Adrenal gland (tissue), 12 donors: Measurements from ENCODE around the gene SAFB2. TPM values are rescaled to one million over a fixed set of nuclear protein-coding genes. Genes with fewer than 3 reads are reported as not detected.
A peak's percentile ranks its signal among the peaks of the same experiment; 100 is the strongest.

Experiments used
- DNase-seq, 7 donors: peaks; one replicate each; pipeline ENCODE4 v3.0.0-alpha.2; 2019 to 2020
- H3K27ac ChIP-seq, 5 donors: fragments of 200-600 bp; sonication (generic) in 4 of 5; 1 replicate in 3 of 5; 2 replicates in 2 of 5; pipeline versions ENCODE4 v1.5.1 to v1.8.0; 2016 to 2020; ENCODE audit warnings: mild to moderate bottlenecking in 1 of 5
- H3K27me3 ChIP-seq: fragments of 200-600 bp; 2 replicates; pipeline ENCODE4 v1.8.0; 2021
- H3K36me3 ChIP-seq, 2 donors: fragments of 200-600 bp; replicated peaks in 1 of 2; 1 replicate in 1 of 2; 2 replicates in 1 of 2; pipeline versions ENCODE4 v1.5.1 to v1.8.0; 2018 to 2022
- H3K4me1 ChIP-seq, 2 donors: fragments of 200-600 bp; replicated peaks in 1 of 2; 1 replicate in 1 of 2; 2 replicates in 1 of 2; pipeline versions ENCODE4 v1.5.1 to v1.8.0; 2018 to 2021
- H3K4me3 ChIP-seq, 4 donors: fragments of 200-600 bp; sonication (generic) in 3 of 4; one replicate each; pipeline ENCODE4 v1.5.1; 2016 to 2018
- H3K9me3 ChIP-seq, 3 donors: fragments of 200-600 bp; sonication (generic) in 1 of 3; replicated peaks in 1 of 3; 1 replicate in 2 of 3; 2 replicates in 1 of 3; pipeline versions ENCODE4 v1.5.1 to v1.8.0; 2016 to 2021
- CTCF ChIP-seq, 6 experiments: fragments of 450-650 bp in 4 of 6; fragments of 200-600 bp in 2 of 6; sonication (generic) in 1 of 6; IDR thresholded peaks; 1 replicate in 5 of 6; 2 replicates in 1 of 6; pipeline versions ENCODE4 v1.5.1 to v1.8.0; 2016 to 2021; ENCODE audit warnings: antibody characterized with exemption in 6 of 6, mild to moderate bottlenecking in 2 of 6, moderate library complexity in 1 of 6
- POLR2A ChIP-seq, 2 donors: fragments of 450-650 bp; IDR thresholded peaks; one replicate each; pipeline ENCODE4 v1.6.1; 2017; ENCODE audit warnings: antibody characterized with exemption in 2 of 2, mild to moderate bottlenecking in 2 of 2, moderate library complexity in 1 of 2
- WGBS, 4 donors: extraction: QIAGEN DNeasy Blood & Tissue Kit in 2 of 4; methylation state at CpG; one replicate each; pipeline versions ENCODE4 v1.1.5 to v1.1.7; 2013 to 2017; 5-methylcytosine and 5-hydroxymethylcytosine counted together
- intact Hi-C, 2 donors: fragments of 100-400 bp; cut with DNase I; formaldehyde crosslinking; loops; one replicate each; pipeline versions ENCODE4 v1.14.1 to v1.15.0; 2022 to 2023
- polyA plus RNA-seq, 3 donors: library from polyadenylated mRNA; stranded (reverse); fragments of 200-250 nt in 2 of 3; fragments of 350-450 nt in 1 of 3; fragmentation: Illumina TruSeq in 1 of 3; extraction: RNeasy Lipid Tissue Mini Kit (QIAGEN cat#74804) in 1 of 3; gene quantifications; one replicate each; pipeline ENCODE4 v1.2.3, GENCODE V29; 2013 to 2014
- total RNA-seq, 9 donors: library from RNA; depleted of rRNA in 4 of 9; stranded (reverse); fragments of >200 nt in 4 of 9; fragments of 120-200 nt in 1 of 9; fragmentation: NEBNext Ultra II Directional in 1 of 9; extraction: Animal tissue kit (Norgen Biotek cat#: 25700) in 1 of 9; gene quantifications; one replicate each; pipeline versions ENCODE4 v1.1.0 to v1.2.4, GENCODE V29; 2013 to 2023
- donor health status: healthy with polysubstance abuse.
- donor health status: Bipolar disorder and iron deficiency.
- donor health status: DM: yes; HTN: yes; CAD: no.
- donor health status: DM: no; HTN: no; CAD: no.
- donor health status: DM: no; HTN: no; CAD: no.
- donor health status: DM: yes; HTN: yes; CAD: no.

Gene SAFB2
- total and polyA plus RNA-seq, 12 donors: 27.1 to 254 (median 65.2) TPM

- Histone ChIP-seq H3K4me1 (peaks cover 0 to 9% of the 10 kb centered on the region in 2 donors), H3K27me3 (no peaks in the 10 kb centered on the region), H3K36me3 (peaks cover 0 to 73% of the 10 kb centered on the region in 2 donors), H3K9me3 (no peaks in the 10 kb centered on the region), H3K27ac (no peak overlapping the region), H3K4me3 (no peak overlapping the region)
- no peak for DNase-seq
- intact Hi-C loops: loop anchor here in 1 of 2 donors (10.0 kb wide), 1 partner anchor 53 kb away; no protein-coding TSS in a partner anchor
- WGBS, 4 donors: 82 to 92% (median 83%) methylated on average over 14 to 22 of the region's 22 CpGs; no CpG with 5 or more reads in 1 of the 4 donors
- TF ChIP-seq POLR2A (IDR thresholded peaks at IDR 0.05): no peak
- TF ChIP-seq CTCF (IDR thresholded peaks at IDR 0.05): no peak
These were observed 45.2 kb upstream of the SAFB2 start for GRCh38 chr19:5667751-5668271.

GRCh38 chr19:5666921-5667610, 44.5 kb upstream of the SAFB2 start:
- no peak for TF ChIP-seq POLR2A (IDR thresholded peaks at IDR 0.05)
- no peak for TF ChIP-seq CTCF (IDR thresholded peaks at IDR 0.05)
- H3K27me3 ChIP-seq: no peaks in the 10 kb centered on the region
- no peak for DNase-seq
- intact Hi-C loops: loop anchor here in 1 of 2 donors (10.0 kb wide), 1 partner anchor 52 kb away; no protein-coding TSS in a partner anchor
- peak overlapping the region in 1 of 5 donors; percentile 24 for H3K27ac ChIP-seq
- WGBS, 4 donors: 85 to 87% (median 86%) methylated on average over 23 to 26 of the region's 26 CpGs
- peaks cover 0 to 80% of the 10 kb centered on the region in 2 donors for H3K36me3 ChIP-seq
- H3K4me3 ChIP-seq: no peak overlapping the region
- H3K9me3 ChIP-seq: no peaks in the 10 kb centered on the region
- H3K4me1 ChIP-seq: peaks cover 0 to 9% of the 10 kb centered on the region in 2 donors

- peak in 2 of 7 donors; percentile 69 to 77 for DNase-seq
- H3K36me3 ChIP-seq: peaks cover 0 to 92% of the 10 kb centered on the region in 2 donors
These were observed 43.4 kb upstream of the SAFB2 start for GRCh38 chr19:5665781-5666513.

More at GRCh38 chr19:5665781-5666513, 43.4 kb upstream of the SAFB2 start:
- peak overlapping the region in 3 of 5 donors; percentile 17 to 40 (median 24) for H3K27ac ChIP-seq
- no peak for TF ChIP-seq POLR2A (IDR thresholded peaks at IDR 0.05)
- TF ChIP-seq CTCF (IDR thresholded peaks at IDR 0.05): peak in 5 of 6 experiments; percentile 8 to 42 (median 31)
- no peaks in the 10 kb centered on the region for H3K27me3 ChIP-seq
- H3K4me1 ChIP-seq: peaks cover 0 to 9% of the 10 kb centered on the region in 2 donors
- 67 to 73% (median 71%) methylated on average over 10 of the region's 10 CpGs for WGBS, 4 donors
- H3K4me3 ChIP-seq: no peak overlapping the region
- no peaks in the 10 kb centered on the region for H3K9me3 ChIP-seq
- intact Hi-C loops: loop anchor here in 1 of 2 donors (10.0 kb wide), 1 partner anchor 51 kb away; no protein-coding TSS in a partner anchor
